Measurements from ENCODE around the gene CSF3R.

DNA sequence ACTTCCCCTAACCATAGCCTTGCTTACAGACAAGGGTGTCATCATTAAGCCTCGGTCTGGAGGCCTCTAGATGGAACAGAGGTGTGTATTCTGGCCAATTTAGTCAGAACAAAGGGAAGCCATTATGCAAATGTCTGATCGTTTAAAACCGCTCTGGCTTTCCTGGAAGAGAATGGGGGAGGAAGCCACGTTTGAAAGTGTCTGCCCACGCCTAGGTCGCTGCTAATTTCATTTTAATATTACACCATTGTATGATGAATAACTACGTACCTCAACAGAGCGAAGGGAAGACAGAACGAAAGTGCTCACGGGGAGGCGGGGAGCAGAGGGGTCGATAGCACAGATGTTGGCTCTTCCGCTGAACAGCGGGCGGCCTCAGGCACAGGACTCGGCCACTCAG, 41.1 kb upstream of the CSF3R start:
- TF ChIP-seq POLR2A (IDR thresholded peaks at IDR 0.05; ENCODE audit: low read depth, low read length) (no peak), POLR2AphosphoS5 (IDR thresholded peaks at IDR 0.05; ENCODE audit: low read depth, low read length) (no peak)
